Prostate gland (tissue), 2 donors: Measurements from ENCODE around the gene HNRNPUL1. TPM values are rescaled to one million over a fixed set of nuclear protein-coding genes. Genes with fewer than 3 reads are reported as not detected.

Source experiments
- DNase-seq: peaks from one replicate; pipeline ENCODE4 v3.0.0-alpha.2; 2019; ENCODE audit warnings: low spot score
- H3K27ac ChIP-seq, 2 donors: fragments of 200-600 bp; sonication (generic); 2 replicates each; pipeline ENCODE4 v1.5.1; 2017 to 2019
- H3K27me3 ChIP-seq: fragments of 200-600 bp; sonication (generic); replicated peaks from 2 replicates; pipeline ENCODE4 v1.5.1; 2019; ENCODE audit not compliant: insufficient read depth
- H3K36me3 ChIP-seq, 2 donors: fragments of 200-600 bp; sonication (generic); 1 replicate in 1 of 2; 2 replicates in 1 of 2; pipeline versions ENCODE4 v1.5.1 to v1.8.1; 2017 to 2019
- H3K4me1 ChIP-seq: fragments of 200-600 bp; sonication (generic); replicated peaks from 2 replicates; pipeline ENCODE4 v1.5.1; 2019
- H3K4me3 ChIP-seq, 2 donors: fragments of 200-600 bp; sonication (generic); 2 replicates each; pipeline ENCODE4 v1.5.1; 2017 to 2019
- H3K9me3 ChIP-seq: fragments of 200-600 bp; sonication (generic); 2 replicates; pipeline ENCODE4 v1.5.1; 2017
- POLR2A ChIP-seq: fragments of 450-650 bp; IDR thresholded peaks from one replicate; pipeline ENCODE4 v1.6.1; 2016; ENCODE audit warnings: antibody characterized with exemption, mild to moderate bottlenecking
- POLR2AphosphoS5 ChIP-seq: sonication (generic); formaldehyde crosslinking; IDR thresholded peaks from one replicate; pipeline ENCODE4 v1.6.1; 2017; ENCODE audit warnings: antibody characterized with exemption
- WGBS: methylation state at CpG from one replicate; pipeline ENCODE4 v1.1.5; 2018; 5-methylcytosine and 5-hydroxymethylcytosine counted together
- intact Hi-C: fragments of 100-400 bp; cut with DNase I; formaldehyde crosslinking; loops from one replicate; pipeline ENCODE4 v1.14.2; 2022
- total RNA-seq, 2 donors: library from RNA; depleted of rRNA; stranded (reverse); fragments of >200 nt; gene quantifications; one replicate each; pipeline ENCODE4 v1.1.0, GENCODE V29; 2016
- TF ChIP-seq, protein P1 (sequence below), 4 experiments: fragments of 200-600 bp in 2 of 4; fragments of 450-650 bp in 2 of 4; sonication (generic) in 2 of 4; IDR thresholded peaks; 1 replicate in 3 of 4; 2 replicates in 1 of 4; pipeline ENCODE4 v1.5.1; 2016 to 2019; ENCODE audit warnings: antibody characterized with exemption in 4 of 4, mild to moderate bottlenecking in 2 of 4, moderate library complexity in 2 of 4

Gene HNRNPUL1
- total RNA-seq, 2 donors from 2014 or later: 133 to 183 TPM

- 59% methylated on average over 15 of the region's 16 CpGs for WGBS
- TF ChIP-seq POLR2AphosphoS5: peak; percentile 25
- TF ChIP-seq, protein P1, sequence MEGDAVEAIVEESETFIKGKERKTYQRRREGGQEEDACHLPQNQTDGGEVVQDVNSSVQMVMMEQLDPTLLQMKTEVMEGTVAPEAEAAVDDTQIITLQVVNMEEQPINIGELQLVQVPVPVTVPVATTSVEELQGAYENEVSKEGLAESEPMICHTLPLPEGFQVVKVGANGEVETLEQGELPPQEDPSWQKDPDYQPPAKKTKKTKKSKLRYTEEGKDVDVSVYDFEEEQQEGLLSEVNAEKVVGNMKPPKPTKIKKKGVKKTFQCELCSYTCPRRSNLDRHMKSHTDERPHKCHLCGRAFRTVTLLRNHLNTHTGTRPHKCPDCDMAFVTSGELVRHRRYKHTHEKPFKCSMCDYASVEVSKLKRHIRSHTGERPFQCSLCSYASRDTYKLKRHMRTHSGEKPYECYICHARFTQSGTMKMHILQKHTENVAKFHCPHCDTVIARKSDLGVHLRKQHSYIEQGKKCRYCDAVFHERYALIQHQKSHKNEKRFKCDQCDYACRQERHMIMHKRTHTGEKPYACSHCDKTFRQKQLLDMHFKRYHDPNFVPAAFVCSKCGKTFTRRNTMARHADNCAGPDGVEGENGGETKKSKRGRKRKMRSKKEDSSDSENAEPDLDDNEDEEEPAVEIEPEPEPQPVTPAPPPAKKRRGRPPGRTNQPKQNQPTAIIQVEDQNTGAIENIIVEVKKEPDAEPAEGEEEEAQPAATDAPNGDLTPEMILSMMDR (IDR thresholded peaks at IDR 0.05): no peak
- TF ChIP-seq POLR2A: no peak
- Histone ChIP-seq H3K36me3 (no peaks in the 10 kb centered on the region), H3K9me3 (no peaks in the 10 kb centered on the region), H3K4me1 (peaks cover 13% of the 10 kb centered on the region), H3K27ac (peak overlapping the region; percentile 46 to 73), H3K27me3 (no peaks in the 10 kb centered on the region), H3K4me3 (no peak overlapping the region)
- intact Hi-C loops: loop anchor here (5.0 kb wide), 1 partner anchor 34 kb away; no protein-coding TSS in a partner anchor
- DNase-seq: no peak
Observed at GRCh38 chr19:41323430-41324125, 59.4 kb downstream of the HNRNPUL1 start.

GRCh38 chr19:41324231-41324702, 60.1 kb downstream of the HNRNPUL1 start:
- Histone ChIP-seq H3K9me3 (no peaks in the 10 kb centered on the region), H3K4me1 (peaks cover 13% of the 10 kb centered on the region), H3K36me3 (no peaks in the 10 kb centered on the region), H3K4me3 (no peak overlapping the region), H3K27me3 (no peaks in the 10 kb centered on the region), H3K27ac (peak overlapping the region; percentile 46 to 73)
- 79% methylated on average over 7 of the region's 7 CpGs for WGBS
- no peak for TF ChIP-seq POLR2AphosphoS5
- TF ChIP-seq POLR2A: no peak
- TF ChIP-seq, protein P1 (IDR thresholded peaks at IDR 0.05): no peak
- intact Hi-C loops: loop anchor here (5.0 kb wide), 1 partner anchor 33 kb away; no protein-coding TSS in a partner anchor
- no peak for DNase-seq

- Histone ChIP-seq H3K4me3 (peak overlapping the region in 1 of 2 donors; percentile 8), H3K9me3 (no peaks in the 10 kb centered on the region), H3K27me3 (no peaks in the 10 kb centered on the region), H3K36me3 (no peaks in the 10 kb centered on the region), H3K4me1 (peaks cover 13% of the 10 kb centered on the region), H3K27ac (peak overlapping the region; percentile 46 to 73)
- TF ChIP-seq POLR2AphosphoS5: no peak
- TF ChIP-seq, protein P1 (IDR thresholded peaks at IDR 0.05): no peak
- no peak for TF ChIP-seq POLR2A
- DNase-seq: peak; percentile 37
- WGBS: 8% methylated on average over 20 of the region's 23 CpGs
- intact Hi-C loops: loop anchor here (5.0 kb wide), 1 partner anchor 32 kb away; no protein-coding TSS in a partner anchor
Observed at GRCh38 chr19:41324921-41325639, 60.9 kb downstream of the HNRNPUL1 start.

- peaks cover 13% of the 10 kb centered on the region for H3K4me1 ChIP-seq
- WGBS: 13% methylated on average over 8 of the region's 10 CpGs
- no peaks in the 10 kb centered on the region for H3K9me3 ChIP-seq
- no peaks in the 10 kb centered on the region for H3K36me3 ChIP-seq
- peak overlapping the region in 1 of 2 donors; percentile 8 for H3K4me3 ChIP-seq
- H3K27ac ChIP-seq: peak overlapping the region; percentile 46 to 73
- TF ChIP-seq POLR2AphosphoS5 (no peak), POLR2A (no peak)
- TF ChIP-seq, protein P1 (IDR thresholded peaks at IDR 0.05): no peak
- H3K27me3 ChIP-seq: no peaks in the 10 kb centered on the region
- no peak for DNase-seq
- intact Hi-C loops: no loop called here
Observed at GRCh38 chr19:41325640-41325946, 61.4 kb downstream of the HNRNPUL1 start.
